PFSK-1 (cell line): ENCODE results near the gene BRI3.

Source experiments
- POLR2AphosphoS5 ChIP-seq: IDR thresholded peaks from 2 replicates; pipeline ENCODE4 v1.6.1; 2012; ENCODE audit warnings: low read depth, mild to moderate bottlenecking, control low read depth, low read length, moderate library complexity
- SIN3A ChIP-seq: IDR thresholded peaks from 2 replicates; pipeline ENCODE4 v1.6.1; 2012; ENCODE audit warnings: mild to moderate bottlenecking, low read length, moderate library complexity, borderline replicate concordance; ENCODE audit not compliant: insufficient read depth

DNA sequence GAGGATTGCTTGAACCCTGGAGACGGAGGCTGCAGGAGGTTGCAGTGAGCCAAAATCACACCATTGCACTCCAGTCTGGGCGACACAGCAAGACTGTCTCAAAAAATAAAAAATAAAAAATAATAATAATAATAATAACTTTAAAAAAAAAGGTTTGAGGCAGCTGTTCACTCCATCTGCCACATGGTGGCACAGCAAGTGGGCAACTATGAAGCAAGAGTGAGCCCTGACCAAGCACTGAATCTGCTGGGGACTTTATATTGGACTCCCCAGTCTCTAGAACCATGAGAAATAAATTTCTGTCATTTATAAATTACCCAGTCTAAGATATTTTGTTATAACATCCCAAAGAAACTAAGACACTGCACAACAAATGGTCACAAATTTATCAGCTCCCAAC, 14.6 kb upstream of the BRI3 start:
- TF ChIP-seq SIN3A (no peak), POLR2AphosphoS5 (no peak)
